DOHH2 (cell line): ENCODE data around the gene HAPLN2.

Experiments used
- H3F3A ChIP-seq: fragments of 200-600 bp; sonication (generic), shearing (Covaris generic); 2 replicates; pipeline ENCODE4 v1.6.0; 2016; ENCODE audit warnings: antibody characterized with exemption, mild to moderate bottlenecking; ENCODE audit not compliant: control insufficient read depth, insufficient read depth
- H3K27ac ChIP-seq: fragments of 200-600 bp; sonication (generic); 2 replicates; pipeline ENCODE4 v1.5.1; 2014; ENCODE audit warnings: low read depth, mild to moderate bottlenecking, low read length, moderate library complexity
- H3K27me3 ChIP-seq: fragments of 200-600 bp; sonication (generic); 2 replicates; pipeline ENCODE4 v1.6.1; 2014; ENCODE audit warnings: mild to moderate bottlenecking, low read length, mixed read lengths; ENCODE audit not compliant: control insufficient read depth
- H3K36me3 ChIP-seq: fragments of 200-600 bp; sonication (generic); 2 replicates; pipeline ENCODE4 v1.6.1; 2014; ENCODE audit warnings: mild to moderate bottlenecking, low read length, moderate library complexity, mixed read lengths; ENCODE audit not compliant: control insufficient read depth
- H3K4me1 ChIP-seq: fragments of 200-600 bp; sonication (generic); 2 replicates; pipeline ENCODE4 v1.6.1; 2014; ENCODE audit warnings: mild to moderate bottlenecking, low read length, mixed read lengths; ENCODE audit not compliant: control insufficient read depth
- H3K4me2 ChIP-seq: fragments of 200-600 bp; sonication (generic); 2 replicates; pipeline ENCODE4 v1.6.0; 2014; ENCODE audit warnings: mild to moderate bottlenecking, low read length, moderate library complexity
- H3K4me3 ChIP-seq: fragments of 200-600 bp; sonication (generic); 2 replicates; pipeline ENCODE4 v1.5.1; 2014; ENCODE audit warnings: mild to moderate bottlenecking, low read length, mixed read lengths
- H3K79me2 ChIP-seq: fragments of 200-600 bp; sonication (generic); 2 replicates; pipeline ENCODE4 v1.6.1; 2014; ENCODE audit warnings: mild to moderate bottlenecking, low read length, mixed read lengths; ENCODE audit not compliant: control insufficient read depth
- H3K9me2 ChIP-seq: fragments of 200-600 bp; sonication (generic); replicated peaks from 2 replicates; pipeline ENCODE4 v1.6.1; 2014; ENCODE audit warnings: mild to moderate bottlenecking, low read length, mixed read lengths; ENCODE audit not compliant: control insufficient read depth
- H3K9me3 ChIP-seq: fragments of 200-600 bp; sonication (generic); 2 replicates; pipeline ENCODE4 v1.6.1; 2014; ENCODE audit warnings: antibody characterized with exemption, low read length, mixed read lengths; ENCODE audit not compliant: control insufficient read depth, insufficient read depth
- H4K20me1 ChIP-seq: fragments of 200-600 bp; sonication (generic); 2 replicates; pipeline ENCODE4 v1.6.0; 2014; ENCODE audit warnings: low read depth, mild to moderate bottlenecking, antibody characterized with exemption, low read length, moderate library complexity; ENCODE audit not compliant: control insufficient read depth, insufficient read depth
- EZH2phosphoT487 ChIP-seq: fragments of 200-600 bp; sonication (generic); IDR thresholded peaks from 2 replicates; pipeline ENCODE4 v1.6.1; 2017; ENCODE audit warnings: borderline replicate concordance, mild to moderate bottlenecking, antibody characterized with exemption, low read length, moderate library complexity, mixed read lengths
- TF ChIP-seq, protein P1 (sequence below): fragments of 200-600 bp; sonication (generic); IDR thresholded peaks from one replicate; pipeline ENCODE4 v1.5.1; 2014; ENCODE audit warnings: antibody characterized with exemption, mild to moderate bottlenecking, low read depth, low read length; ENCODE audit not compliant: poor library complexity, severe bottlenecking

Gene HAPLN2

DNA sequence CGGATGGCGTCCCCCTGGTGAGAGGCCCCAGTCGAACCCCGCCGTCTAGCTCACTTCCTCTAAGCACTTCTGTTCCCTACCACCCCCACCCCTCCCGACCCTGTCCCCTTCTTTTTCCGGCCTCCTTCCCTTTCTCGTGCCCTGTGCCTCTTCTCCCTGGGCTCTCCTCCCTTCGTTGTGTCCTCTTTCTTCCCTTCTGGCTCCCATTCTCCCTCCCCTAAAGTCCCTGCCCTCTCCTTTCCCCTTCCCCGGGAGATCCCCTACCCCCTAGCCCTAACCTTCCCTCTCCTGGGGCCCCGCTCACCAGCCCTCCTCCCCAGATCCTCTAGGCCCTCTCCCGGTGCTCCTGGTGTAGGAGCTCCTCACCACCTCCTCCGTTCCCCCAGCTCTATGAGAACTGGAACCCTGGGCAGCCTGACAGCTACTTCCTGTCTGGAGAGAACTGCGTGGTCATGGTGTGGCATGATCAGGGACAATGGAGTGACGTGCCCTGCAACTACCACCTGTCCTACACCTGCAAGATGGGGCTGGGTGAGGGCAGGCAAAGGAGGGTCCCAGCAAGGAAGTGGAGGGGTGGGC is 38.6 kb downstream of the HAPLN2 start:
- Histone ChIP-seq H3K79me2 (no peaks in the 10 kb centered on the region), H3K4me1 (peaks cover 44% of the 10 kb centered on the region), H3K36me3 (no peaks in the 10 kb centered on the region), H3F3A (peaks cover 4% of the 10 kb centered on the region), H3K27ac (no peak overlapping the region), H3K4me2 (peak overlapping the region; percentile 35; the same call in 1 of the 2 replicates), H3K27me3 (peaks cover 54% of the 10 kb centered on the region), H3K4me3 (no peak overlapping the region), H3K9me2 (no peaks in the 10 kb centered on the region), H4K20me1 (0 out of 2 replicates have a peak, but pooled peaks cover 1% of the 10 kb centered on the region), H3K9me3 (no peaks in the 10 kb centered on the region)
- no peak for TF ChIP-seq EZH2phosphoT487
- TF ChIP-seq, protein P1, sequence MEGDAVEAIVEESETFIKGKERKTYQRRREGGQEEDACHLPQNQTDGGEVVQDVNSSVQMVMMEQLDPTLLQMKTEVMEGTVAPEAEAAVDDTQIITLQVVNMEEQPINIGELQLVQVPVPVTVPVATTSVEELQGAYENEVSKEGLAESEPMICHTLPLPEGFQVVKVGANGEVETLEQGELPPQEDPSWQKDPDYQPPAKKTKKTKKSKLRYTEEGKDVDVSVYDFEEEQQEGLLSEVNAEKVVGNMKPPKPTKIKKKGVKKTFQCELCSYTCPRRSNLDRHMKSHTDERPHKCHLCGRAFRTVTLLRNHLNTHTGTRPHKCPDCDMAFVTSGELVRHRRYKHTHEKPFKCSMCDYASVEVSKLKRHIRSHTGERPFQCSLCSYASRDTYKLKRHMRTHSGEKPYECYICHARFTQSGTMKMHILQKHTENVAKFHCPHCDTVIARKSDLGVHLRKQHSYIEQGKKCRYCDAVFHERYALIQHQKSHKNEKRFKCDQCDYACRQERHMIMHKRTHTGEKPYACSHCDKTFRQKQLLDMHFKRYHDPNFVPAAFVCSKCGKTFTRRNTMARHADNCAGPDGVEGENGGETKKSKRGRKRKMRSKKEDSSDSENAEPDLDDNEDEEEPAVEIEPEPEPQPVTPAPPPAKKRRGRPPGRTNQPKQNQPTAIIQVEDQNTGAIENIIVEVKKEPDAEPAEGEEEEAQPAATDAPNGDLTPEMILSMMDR: peak; percentile 9

DNA sequence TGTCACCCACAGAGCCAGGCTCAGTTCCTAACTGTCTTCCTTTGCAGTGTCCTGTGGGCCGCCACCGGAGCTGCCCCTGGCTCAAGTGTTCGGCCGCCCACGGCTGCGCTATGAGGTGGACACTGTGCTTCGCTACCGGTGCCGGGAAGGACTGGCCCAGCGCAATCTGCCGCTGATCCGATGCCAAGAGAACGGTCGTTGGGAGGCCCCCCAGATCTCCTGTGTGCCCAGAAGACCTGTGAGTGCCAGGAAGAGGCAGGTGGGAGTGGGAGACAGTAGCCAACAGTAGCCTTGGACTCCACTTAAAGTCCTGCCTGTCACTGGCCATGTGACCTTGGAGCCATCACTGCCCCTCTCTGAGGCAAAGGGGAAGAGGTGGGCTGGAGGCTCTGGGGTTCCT is 39.3 kb downstream of the HAPLN2 start:
- no peak for TF ChIP-seq EZH2phosphoT487
- TF ChIP-seq, protein P1: no peak

DNA sequence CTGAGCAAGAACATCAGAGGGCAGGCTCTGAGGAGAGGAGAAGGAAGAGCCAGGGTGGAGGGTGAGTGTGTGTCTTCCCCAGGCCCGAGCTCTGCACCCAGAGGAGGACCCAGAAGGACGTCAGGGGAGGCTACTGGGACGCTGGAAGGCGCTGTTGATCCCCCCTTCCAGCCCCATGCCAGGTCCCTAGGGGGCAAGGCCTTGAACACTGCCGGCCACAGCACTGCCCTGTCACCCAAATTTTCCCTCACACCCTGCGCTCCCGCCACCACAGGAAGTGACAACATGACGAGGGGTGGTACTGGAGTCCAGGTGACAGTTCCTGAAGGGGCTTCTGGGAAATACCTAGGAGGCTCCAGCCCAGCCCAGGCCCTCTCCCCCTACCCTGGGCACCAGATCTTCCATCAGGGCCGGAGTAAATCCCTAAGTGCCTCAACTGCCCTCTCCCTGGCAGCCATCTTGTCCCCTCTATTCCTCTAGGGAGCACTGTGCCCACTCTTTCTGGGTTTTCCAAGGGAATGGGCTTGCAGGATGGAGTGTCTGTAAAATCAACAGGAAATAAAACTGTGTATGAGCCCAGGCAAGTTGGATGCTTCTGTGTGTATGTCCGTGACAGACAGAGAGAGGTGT is 39.8 kb downstream of the HAPLN2 start:
- no peaks in the 10 kb centered on the region for H3K9me2 ChIP-seq
- peaks cover 4% of the 10 kb centered on the region for H3F3A ChIP-seq
- H3K4me3 ChIP-seq: no peak overlapping the region
- peaks cover 42% of the 10 kb centered on the region for H3K27me3 ChIP-seq
- no peaks in the 10 kb centered on the region for H3K9me3 ChIP-seq
- H4K20me1 ChIP-seq: 0 out of 2 replicates have a peak, but pooled peaks cover 3% of the 10 kb centered on the region
- H3K4me1 ChIP-seq: peaks cover 57% of the 10 kb centered on the region
- no peaks in the 10 kb centered on the region for H3K79me2 ChIP-seq
- H3K4me2 ChIP-seq: no peak overlapping the region
- no peak overlapping the region for H3K27ac ChIP-seq
- TF ChIP-seq, protein P1: no peak
- no peak for TF ChIP-seq EZH2phosphoT487
- H3K36me3 ChIP-seq: no peaks in the 10 kb centered on the region

More for the DNA sequence above, 39.3 kb downstream of the HAPLN2 start:
- Histone ChIP-seq H3K27me3 (peaks cover 48% of the 10 kb centered on the region), H3K9me3 (no peaks in the 10 kb centered on the region), H3K79me2 (no peaks in the 10 kb centered on the region), H3K4me3 (no peak overlapping the region), H4K20me1 (0 out of 2 replicates have a peak, but pooled peaks cover 3% of the 10 kb centered on the region), H3K4me1 (peaks cover 51% of the 10 kb centered on the region), H3K36me3 (no peaks in the 10 kb centered on the region), H3K27ac (no peak overlapping the region), H3F3A (peaks cover 4% of the 10 kb centered on the region), H3K9me2 (no peaks in the 10 kb centered on the region), H3K4me2 (no peak overlapping the region)
